Osteoblast (primary cell): Measurements from ENCODE around the gene UPF2. TPM values are rescaled to one million over a fixed set of nuclear protein-coding genes. Genes with fewer than 3 reads are reported as not detected.

Source experiments
- DNase-seq: peaks from one replicate; pipeline ENCODE4 v3.0.0; 2011; ENCODE audit warnings: low spot score, mixed read lengths; ENCODE audit not compliant: insufficient read length; ENCODE audit errors: missing footprints
- H2AFZ ChIP-seq: 2 replicates; pipeline ENCODE4 v1.6.0; 2011; ENCODE audit warnings: mild to moderate bottlenecking, low read length
- H3K27ac ChIP-seq: 2 replicates; pipeline ENCODE4 v1.5.1; 2011; ENCODE audit warnings: mild to moderate bottlenecking, low read depth, low read length, moderate library complexity
- H3K27me3 ChIP-seq: 2 replicates; pipeline ENCODE4 v1.6.0; 2012; ENCODE audit warnings: mild to moderate bottlenecking, control low read depth, inconsistent platforms, low read length, moderate library complexity; ENCODE audit not compliant: insufficient read depth
- H3K36me3 ChIP-seq: 2 replicates; pipeline ENCODE4 v1.5.1; 2011; ENCODE audit warnings: mild to moderate bottlenecking, low read length, control low read depth, moderate library complexity; ENCODE audit not compliant: insufficient read depth
- H3K4me1 ChIP-seq: 2 replicates; pipeline ENCODE4 v1.5.1; 2011; ENCODE audit warnings: mild to moderate bottlenecking, low read length, control low read depth, moderate library complexity; ENCODE audit not compliant: insufficient read depth
- H3K4me2 ChIP-seq: 2 replicates; pipeline ENCODE4 v1.6.0; 2011; ENCODE audit warnings: mild to moderate bottlenecking, low read length; ENCODE audit not compliant: insufficient read depth
- H3K4me3 ChIP-seq: fragments of 200-600 bp; sonication (generic); 3 replicates; pipeline ENCODE4 v1.5.1; 2012; ENCODE audit warnings: mild to moderate bottlenecking, low read length, inconsistent platforms; ENCODE audit not compliant: insufficient read depth
- H3K79me2 ChIP-seq: 2 replicates; pipeline ENCODE4 v1.6.0; 2012; ENCODE audit warnings: mild to moderate bottlenecking, low read length, control low read depth, inconsistent platforms; ENCODE audit not compliant: insufficient read depth
- H3K9me3 ChIP-seq: 2 replicates; pipeline ENCODE4 v1.5.1; 2011; ENCODE audit warnings: low read depth, low read length, control low read depth
- H4K20me1 ChIP-seq: 2 replicates; pipeline ENCODE4 v1.6.0; 2012; ENCODE audit warnings: mild to moderate bottlenecking, low read length, control low read depth; ENCODE audit not compliant: insufficient read depth
- CTCF ChIP-seq: IDR thresholded peaks from 2 replicates; pipeline ENCODE4 v1.5.1; 2011; ENCODE audit warnings: mild to moderate bottlenecking, low read depth, low read length, moderate library complexity; ENCODE audit errors: extremely low read depth
- total RNA-seq: library from RNA; depleted of rRNA; stranded (reverse); fragments of >200 nt; gene quantifications from 2 replicates; pipeline ENCODE4 v1.2.3, GENCODE V29; 2012

Gene UPF2
- total RNA-seq, 1 donor: 15.9 TPM

- no peak for DNase-seq
- TF ChIP-seq CTCF: no peak
Observed at GRCh38 chr10:11910102-11910501, 132.5 kb downstream of the UPF2 start.

GRCh38 chr10:11909618-11910017 is 133.0 kb downstream of the UPF2 start:
- Histone ChIP-seq H3K27me3 (no peaks in the 10 kb centered on the region), H3K4me1 (no peaks in the 10 kb centered on the region), H3K36me3 (no peaks in the 10 kb centered on the region), H3K9me3 (no peaks in the 10 kb centered on the region), H3K4me2 (no peak overlapping the region), H3K27ac (no peak overlapping the region), H3K79me2 (no peaks in the 10 kb centered on the region), H2AFZ (no peak overlapping the region), H4K20me1 (no peaks in the 10 kb centered on the region), H3K4me3 (no peak overlapping the region)
- peak; percentile 41 for DNase-seq
- TF ChIP-seq CTCF: no peak

More at GRCh38 chr10:11910102-11910501, 132.5 kb downstream of the UPF2 start:
- Histone ChIP-seq H4K20me1 (no peaks in the 10 kb centered on the region), H2AFZ (no peak overlapping the region), H3K4me2 (no peak overlapping the region), H3K4me1 (no peaks in the 10 kb centered on the region), H3K27me3 (no peaks in the 10 kb centered on the region), H3K27ac (no peak overlapping the region), H3K4me3 (no peak overlapping the region), H3K36me3 (no peaks in the 10 kb centered on the region), H3K9me3 (no peaks in the 10 kb centered on the region), H3K79me2 (no peaks in the 10 kb centered on the region)

- Histone ChIP-seq H2AFZ (no peak overlapping the region), H3K27ac (no peak overlapping the region), H3K4me3 (no peak overlapping the region), H4K20me1 (no peaks in the 10 kb centered on the region), H3K27me3 (no peaks in the 10 kb centered on the region), H3K9me3 (no peaks in the 10 kb centered on the region), H3K4me1 (no peaks in the 10 kb centered on the region), H3K4me2 (no peak overlapping the region), H3K79me2 (no peaks in the 10 kb centered on the region), H3K36me3 (no peaks in the 10 kb centered on the region)
- DNase-seq: no peak
- TF ChIP-seq CTCF: no peak
Observed at GRCh38 chr10:11908991-11909390, 133.6 kb downstream of the UPF2 start.

GRCh38 chr10:11908536-11908935 is 134.1 kb downstream of the UPF2 start:
- Histone ChIP-seq H3K79me2 (no peaks in the 10 kb centered on the region), H3K9me3 (no peaks in the 10 kb centered on the region)

More at GRCh38 chr10:11908536-11908935, 134.1 kb downstream of the UPF2 start:
- Histone ChIP-seq H2AFZ (no peak overlapping the region), H3K36me3 (no peaks in the 10 kb centered on the region), H4K20me1 (no peaks in the 10 kb centered on the region), H3K4me2 (no peak overlapping the region), H3K27ac (no peak overlapping the region), H3K4me3 (no peak overlapping the region), H3K27me3 (no peaks in the 10 kb centered on the region), H3K4me1 (no peaks in the 10 kb centered on the region)
- TF ChIP-seq CTCF: no peak
- DNase-seq: peak; percentile 51
